ENCODE results near the gene RBM20.

- TF ChIP-seq CTCF (IDR thresholded peaks at IDR 0.05) (no peak), POLR2A (IDR thresholded peaks at IDR 0.05) (no peak)
Observed at GRCh38 chr10:110798340-110798739, 154.2 kb downstream of the RBM20 start.

All from adrenal gland (tissue), 5 donors.